Lower leg skin (tissue), 4 donors: ENCODE measurements around the gene DNAJC11. TPM values are rescaled to one million over a fixed set of nuclear protein-coding genes. Genes with fewer than 3 reads are reported as not detected.

Source experiments
- DNase-seq, 2 donors: peaks; one replicate each; pipeline ENCODE4 v3.0.0-alpha.2; 2019; ENCODE audit warnings: low spot score in 2 of 2
- H3K4me3 ChIP-seq: fragments of 200-600 bp; sonication (generic); 2 replicates; pipeline ENCODE4 v1.5.1; 2017; ENCODE audit warnings: mild to moderate bottlenecking, low read depth; ENCODE audit not compliant: poor library complexity, severe bottlenecking
- CTCF ChIP-seq, 3 donors: fragments of 450-650 bp; IDR thresholded peaks; one replicate each; pipeline ENCODE4 v1.5.1; 2016; ENCODE audit warnings: antibody characterized with exemption in 3 of 3, mild to moderate bottlenecking in 3 of 3, moderate library complexity in 2 of 3
- POLR2A ChIP-seq, 2 donors: fragments of 450-650 bp; IDR thresholded peaks; one replicate each; pipeline ENCODE4 v1.6.1; 2016 to 2017; ENCODE audit warnings: antibody characterized with exemption in 2 of 2, mild to moderate bottlenecking in 1 of 2, moderate library complexity in 1 of 2
- WGBS, 2 donors: methylation state at CpG; one replicate each; pipeline ENCODE4 v1.1.5; 2018; 5-methylcytosine and 5-hydroxymethylcytosine counted together
- intact Hi-C: fragments of 100-400 bp; cut with DNase I; formaldehyde crosslinking; loops from one replicate; pipeline ENCODE4 v1.15.0; 2023; ENCODE audit warnings: low total_unique reads
- total RNA-seq, 4 donors: library from RNA; depleted of rRNA; stranded (reverse); fragments of >200 nt; gene quantifications; one replicate each; pipeline ENCODE4 v1.1.0, GENCODE V29; 2016

The DNAJC11 gene
- total RNA-seq, 4 donors from 2014 or later = 22.1 to 37.1 (median 27.3) TPM

- H3K4me3 ChIP-seq = no peak overlapping the region
- DNase-seq = no peak
- TF ChIP-seq POLR2A (IDR thresholded peaks at IDR 0.05) = no peak
- no peak for TF ChIP-seq CTCF (IDR thresholded peaks at IDR 0.05)
- WGBS, 2 donors = 89 to 95% methylated on average over 8 of the region's 8 CpGs
- intact Hi-C loops = loop anchor here (10.0 kb wide), 1 partner anchor 56 kb away; the partner anchor contains the start of gene ZBTB48
Measured at GRCh38 chr1:6631058-6631457, 70.6 kb downstream of the DNAJC11 start.

- intact Hi-C loops = loop anchor here (10.0 kb wide), 1 partner anchor 55 kb away; the partner anchor contains the start of gene ZBTB48
- TF ChIP-seq POLR2A (IDR thresholded peaks at IDR 0.05) = no peak
- no peak for TF ChIP-seq CTCF (IDR thresholded peaks at IDR 0.05)
- no peak for DNase-seq
- no peak overlapping the region for H3K4me3 ChIP-seq
- 86 to 93% methylated on average over 8 of the region's 8 CpGs for WGBS, 2 donors
Measured at GRCh38 chr1:6630027-6630426, 71.6 kb downstream of the DNAJC11 start.

- no peak overlapping the region for H3K4me3 ChIP-seq
- intact Hi-C loops = no loop called here
- 88 to 93% methylated on average over 12 of the region's 12 CpGs for WGBS, 2 donors
- no peak for DNase-seq
- TF ChIP-seq POLR2A (IDR thresholded peaks at IDR 0.05) = no peak
- TF ChIP-seq CTCF (IDR thresholded peaks at IDR 0.05) = no peak
Measured at GRCh38 chr1:6628971-6629479, 72.6 kb downstream of the DNAJC11 start.

GRCh38 chr1:6627841-6628545 lies 73.6 kb downstream of the DNAJC11 start:
- DNase-seq = no peak
- TF ChIP-seq POLR2A (IDR thresholded peaks at IDR 0.05) (no peak), CTCF (IDR thresholded peaks at IDR 0.05) (no peak)
- intact Hi-C loops = no loop called here
- H3K4me3 ChIP-seq = no peak overlapping the region
- 91 to 95% methylated on average over 21 of the region's 21 CpGs for WGBS, 2 donors

GRCh38 chr1:6627031-6627430 lies 74.6 kb downstream of the DNAJC11 start:
- no peak overlapping the region for H3K4me3 ChIP-seq
- no peak for DNase-seq
- 98 to 99% methylated on average over 9 of the region's 9 CpGs for WGBS, 2 donors
- TF ChIP-seq POLR2A (IDR thresholded peaks at IDR 0.05) (no peak), CTCF (IDR thresholded peaks at IDR 0.05) (no peak)
- intact Hi-C loops = no loop called here
